Activated CD4-positive, alpha-beta T cell treated with anti-CD3 and anti-CD28 coated beads for 24 hours (primary cell): ENCODE data around the gene ZNF586.
A peak's percentile ranks its signal among the peaks of the same experiment; 100 is the strongest.
"Not testable (repeated sequence)": the region's sequence is repeated elsewhere in the genome, so short reads cannot be mapped to it uniquely, and the experiment has no call there.

ENCODE experiments used
- DNase-seq, 2 donors: peaks; one replicate each; pipeline ENCODE4 v3.0.0-alpha.2; 2020; ENCODE audit warnings: low read depth in 2 of 2

The ZNF586 gene

GRCh38 chr19:57796580-57796979 lies 27.1 kb downstream of the ZNF586 start:
- not testable (repeated sequence) for DNase-seq

- no peak for DNase-seq
These were observed 31.2 kb downstream of the ZNF586 start for GRCh38 chr19:57800696-57801095.

DNA sequence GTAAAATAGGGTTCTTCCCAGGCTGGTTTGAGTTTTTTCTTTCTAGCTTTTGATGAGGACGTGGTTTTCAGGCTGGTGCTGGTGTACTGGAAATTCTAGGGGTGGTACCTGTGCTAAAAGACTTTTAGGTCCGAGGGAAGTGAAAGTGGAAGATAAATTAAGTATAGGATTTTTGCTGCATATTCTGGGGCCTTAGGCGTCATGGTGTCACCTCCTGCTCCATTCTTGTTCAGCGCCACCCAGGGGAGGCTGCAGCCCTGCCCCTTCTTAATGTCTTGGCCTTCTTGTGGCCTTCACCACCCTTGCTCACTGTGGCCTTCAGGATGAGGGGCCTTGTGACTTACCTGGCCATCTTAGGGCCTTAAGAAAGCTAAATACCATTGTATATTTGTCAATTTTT lies 32.8 kb downstream of the ZNF586 start:
- no peak for DNase-seq

DNA sequence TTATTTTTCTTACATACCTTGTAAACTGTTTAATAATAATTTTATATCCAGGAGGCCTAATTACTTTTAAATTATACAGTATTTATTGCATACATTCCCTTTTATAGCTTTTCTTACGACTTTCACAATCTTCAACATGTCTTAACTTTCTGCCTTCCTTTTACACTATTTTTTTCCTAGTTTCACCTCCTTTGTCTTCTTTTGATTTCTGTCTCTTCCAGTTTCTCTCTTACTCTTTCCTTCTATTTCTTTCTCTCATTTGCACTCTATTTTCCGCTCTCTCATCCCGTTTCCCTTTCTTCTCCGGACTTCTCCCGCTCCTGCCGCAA lies 33.8 kb downstream of the ZNF586 start:
- no peak for DNase-seq

GRCh38 chr19:57803594-57804325 lies 34.3 kb downstream of the ZNF586 start:
- no peak for DNase-seq

- DNase-seq, result no peak
These were observed 38.1 kb downstream of the ZNF586 start for GRCh38 chr19:57807541-57807940.

DNA sequence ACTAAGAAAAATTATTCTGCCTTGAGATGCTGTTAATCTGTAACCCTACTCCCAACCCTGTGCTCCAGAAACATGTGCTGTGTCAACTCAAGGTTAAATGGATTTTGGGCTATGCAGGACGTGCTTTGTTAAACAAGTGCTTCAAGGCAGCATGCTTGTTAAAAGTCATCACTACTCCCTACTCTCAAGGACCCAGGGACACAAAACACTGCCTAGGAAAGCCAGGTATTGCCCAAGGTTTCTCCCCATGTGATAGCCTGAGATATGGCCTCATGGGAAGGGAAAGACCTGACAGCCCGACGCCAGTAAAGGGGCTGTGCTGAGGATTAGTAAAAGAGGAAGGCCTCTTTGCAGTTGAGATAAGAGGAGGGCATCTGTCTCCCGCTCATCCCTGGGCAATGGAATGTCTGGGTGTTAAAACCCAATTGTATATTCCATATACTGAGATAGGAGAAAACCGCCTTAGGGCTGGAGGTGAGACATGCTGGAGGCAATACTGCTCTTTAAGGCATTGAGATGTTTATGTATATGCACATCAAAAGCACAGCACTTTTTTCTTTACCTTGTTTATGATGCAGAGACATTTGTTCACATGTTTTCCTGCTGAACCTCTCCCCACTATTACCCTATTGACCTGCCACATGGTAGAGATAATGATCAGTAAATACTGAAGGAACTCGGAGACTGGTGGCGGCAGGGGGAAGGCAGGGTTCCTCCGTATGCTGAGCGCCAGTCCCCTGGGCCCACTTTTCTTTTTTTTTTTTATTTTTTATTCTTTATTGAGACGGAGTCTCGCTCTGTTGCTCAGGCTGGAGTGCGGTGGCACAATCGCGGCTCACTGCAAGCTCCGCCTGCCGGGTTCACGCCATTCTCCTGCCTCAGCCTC lies 41.2 kb downstream of the ZNF586 start:
- DNase-seq, result not testable (repeated sequence)

GRCh38 chr19:57812226-57812625 lies 42.8 kb downstream of the ZNF586 start:
- no peak for DNase-seq

DNA sequence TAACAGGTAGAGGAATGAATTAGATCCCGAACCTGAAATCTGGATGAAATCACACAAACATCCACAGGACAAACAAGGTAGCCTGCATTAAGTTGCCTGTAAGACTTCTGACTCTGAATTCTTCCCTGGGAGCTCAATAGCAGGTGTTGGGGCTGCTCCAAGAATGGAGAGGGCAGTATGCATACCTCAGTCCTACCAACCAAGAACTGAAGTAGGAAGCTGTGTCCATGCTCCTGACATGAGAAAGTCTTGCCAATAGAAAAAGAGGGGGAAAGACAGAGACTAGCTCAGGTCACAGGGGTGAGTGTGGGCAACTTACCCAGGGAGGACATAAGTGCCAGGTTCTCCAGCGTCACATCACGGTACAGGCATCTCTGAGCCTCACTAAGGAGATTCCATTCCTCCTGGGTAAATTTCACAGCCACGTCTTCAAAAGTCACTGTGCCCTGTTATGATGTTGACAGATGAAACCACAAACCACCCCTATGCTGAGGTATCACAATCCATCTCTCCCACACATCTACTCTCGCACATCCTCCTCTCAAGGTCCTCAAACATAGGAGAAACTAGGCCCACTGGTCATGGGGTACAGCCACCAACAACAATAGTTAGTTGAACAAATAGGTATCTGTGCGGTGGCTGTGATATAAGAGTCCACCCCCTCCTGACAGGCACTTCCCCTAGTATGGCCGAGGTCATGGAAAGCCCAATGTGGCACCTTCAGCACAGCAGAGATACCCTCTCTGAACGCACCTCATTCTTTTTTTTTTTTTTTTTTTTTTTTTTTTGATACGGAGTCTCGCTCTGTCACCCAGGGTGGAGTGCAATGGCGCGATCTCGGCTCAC lies 43.7 kb downstream of the ZNF586 start:
- DNase-seq, result not testable (repeated sequence)

DNA sequence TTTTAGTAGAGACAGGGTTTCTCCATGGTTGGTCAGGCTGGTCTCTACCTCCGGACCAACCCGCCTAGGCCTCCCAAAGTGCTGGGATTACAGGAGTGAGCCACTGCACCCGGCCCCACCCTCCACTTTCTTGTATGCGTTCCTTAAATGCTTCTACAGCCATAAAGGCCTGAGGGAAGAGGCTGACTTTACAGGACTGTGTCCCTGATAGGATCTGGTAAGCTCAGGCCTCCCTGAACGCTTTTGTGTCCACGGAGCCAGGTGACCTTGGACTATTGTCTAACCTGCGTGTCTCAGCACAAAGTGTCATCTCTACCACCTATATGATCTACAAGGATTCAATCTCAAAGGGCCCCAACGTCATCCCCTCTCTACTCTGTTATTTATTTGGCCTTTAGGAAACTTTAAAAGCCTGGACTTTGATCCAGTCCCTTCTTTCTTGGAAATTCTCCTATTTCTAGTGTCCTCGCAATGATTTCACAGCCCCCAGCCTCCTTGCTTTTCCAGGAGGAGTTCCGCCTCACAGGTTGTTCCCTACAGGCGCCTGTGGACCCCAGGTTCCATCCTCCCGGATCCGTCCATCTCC lies 44.5 kb downstream of the ZNF586 start:
- DNase-seq, result no peak

DNA sequence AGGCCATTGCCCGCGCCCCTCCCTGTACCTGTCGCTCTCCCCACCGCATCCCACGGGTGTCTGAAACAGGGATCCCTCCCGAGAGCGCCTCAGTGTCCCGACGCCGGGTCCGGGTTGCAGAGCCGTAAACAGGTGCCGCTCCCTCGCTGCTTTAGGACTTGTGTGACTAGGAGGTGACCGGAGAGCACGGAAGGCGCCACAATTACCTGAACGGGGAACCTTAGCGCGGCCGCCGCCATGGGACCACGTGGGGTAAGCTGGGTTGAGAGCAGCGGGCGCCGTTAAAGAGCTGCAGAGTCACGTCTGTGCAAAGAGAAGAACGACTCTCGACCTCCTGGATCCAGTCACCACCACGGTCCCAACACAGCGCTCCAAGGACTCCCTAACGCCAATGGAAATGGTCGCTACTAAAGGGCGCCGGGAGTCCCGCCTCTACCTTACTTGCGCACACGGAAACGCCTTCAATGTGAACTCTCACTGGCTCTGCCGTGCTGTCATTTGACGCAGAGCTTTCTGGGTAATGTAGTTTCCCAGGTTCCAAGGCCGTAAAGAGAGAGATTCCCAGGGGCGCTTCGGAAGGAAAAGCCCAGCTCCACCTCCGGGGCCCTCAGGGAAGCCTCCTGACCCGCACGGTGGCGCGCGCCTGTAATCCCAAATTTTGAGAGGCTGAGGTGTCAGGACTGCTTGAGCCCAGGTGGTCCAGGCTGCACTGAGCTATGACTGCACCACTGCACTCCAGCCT lies 45.2 kb downstream of the ZNF586 start, which contains the start of gene ZNF552:
Gene ZNF552 (minus strand): TSS at position 409 of the 742 bp plus-strand sequence. CDS start 170 bp downstream, at position 239.
- DNase-seq, result peak; percentile 55 to 56

DNA sequence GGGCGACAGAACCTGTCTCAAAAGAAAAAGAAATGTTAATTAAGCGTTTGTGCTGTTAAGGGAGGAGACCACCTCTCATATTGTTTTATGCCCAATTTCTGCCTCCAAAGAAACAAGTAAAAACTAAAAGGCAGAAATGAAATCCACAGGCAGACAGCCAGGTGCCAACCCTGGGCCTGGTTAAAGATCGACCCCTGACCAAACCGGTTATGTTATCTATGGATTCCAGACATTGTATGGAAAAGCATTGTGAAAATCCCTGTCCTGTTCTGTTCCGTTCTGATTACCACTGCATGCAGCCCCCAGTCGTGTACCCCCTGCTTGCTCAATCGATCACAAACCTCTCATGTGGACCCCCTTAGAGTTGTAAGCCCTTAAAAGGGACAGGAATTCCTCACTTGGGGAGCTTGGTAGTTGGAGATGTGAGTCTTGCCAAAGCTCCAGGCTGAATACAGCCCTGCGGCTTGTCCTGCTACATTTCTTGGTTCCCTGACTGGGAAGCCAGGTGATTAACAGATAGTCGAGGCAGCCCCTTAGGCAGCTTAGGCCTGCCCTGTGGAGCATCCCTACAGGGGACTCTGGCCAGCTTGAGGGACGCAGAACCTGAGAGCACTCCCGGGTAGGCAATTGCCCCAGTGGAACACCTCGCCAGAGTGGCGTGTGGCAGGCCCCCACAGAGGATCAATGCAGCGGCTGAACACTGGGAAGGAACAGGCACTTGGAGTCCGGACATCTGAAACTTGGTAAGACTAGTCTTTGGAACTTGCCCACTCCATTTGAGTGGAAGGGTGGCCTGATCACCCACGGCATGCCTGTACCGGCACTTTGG lies 46.0 kb downstream of the ZNF586 start:
- DNase-seq, result no peak

DNA sequence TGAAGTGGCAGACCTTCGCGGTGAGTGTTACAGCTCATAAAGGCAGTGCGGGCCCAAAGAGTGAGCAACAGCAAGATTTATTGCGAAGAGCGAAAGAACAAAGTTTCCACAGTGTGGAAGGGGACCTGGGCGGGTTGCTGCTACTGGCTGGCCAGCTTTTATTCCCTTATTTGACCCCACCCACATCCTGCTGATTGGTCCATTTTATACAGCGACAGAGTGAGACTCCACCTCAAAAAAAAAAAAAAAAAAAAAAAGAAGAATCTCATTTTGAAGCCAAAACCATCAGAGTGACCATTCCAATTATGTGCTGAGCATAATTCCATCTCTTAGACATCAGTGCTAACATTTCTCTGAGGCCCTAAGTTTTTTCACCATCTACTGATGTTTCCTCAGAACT lies 47.2 kb downstream of the ZNF586 start:
- no peak for DNase-seq

- no peak for DNase-seq
These were observed 48.5 kb downstream of the ZNF586 start for GRCh38 chr19:57817976-57818375.

DNA sequence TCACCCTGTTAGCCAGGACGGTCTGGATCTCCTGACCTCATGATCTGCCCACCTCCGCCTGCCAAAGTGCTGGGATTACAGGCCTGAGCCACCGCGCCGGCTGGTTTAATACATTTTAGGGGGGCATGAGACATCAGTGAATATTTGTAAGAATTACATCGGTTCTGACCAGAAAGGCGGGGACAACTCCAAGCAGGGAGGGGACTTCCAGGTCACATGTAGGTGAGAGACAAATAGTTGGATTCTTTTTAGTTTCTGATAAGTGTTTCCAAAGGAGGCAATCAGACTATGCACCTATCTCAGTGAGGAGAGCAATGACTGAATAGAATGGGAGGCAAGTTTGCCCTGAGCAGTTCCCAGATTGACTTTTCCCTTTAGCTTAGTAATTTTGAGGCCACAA lies 48.9 kb downstream of the ZNF586 start:
- no peak for DNase-seq

GRCh38 chr19:57819475-57820148 lies 50.1 kb downstream of the ZNF586 start:
- peak; percentile 50 to 61 for DNase-seq

GRCh38 chr19:57820599-57820998 lies 51.1 kb downstream of the ZNF586 start:
- no peak for DNase-seq

- DNase-seq, result not testable (repeated sequence)
These were observed 51.6 kb downstream of the ZNF586 start for GRCh38 chr19:57821095-57821494.

DNA sequence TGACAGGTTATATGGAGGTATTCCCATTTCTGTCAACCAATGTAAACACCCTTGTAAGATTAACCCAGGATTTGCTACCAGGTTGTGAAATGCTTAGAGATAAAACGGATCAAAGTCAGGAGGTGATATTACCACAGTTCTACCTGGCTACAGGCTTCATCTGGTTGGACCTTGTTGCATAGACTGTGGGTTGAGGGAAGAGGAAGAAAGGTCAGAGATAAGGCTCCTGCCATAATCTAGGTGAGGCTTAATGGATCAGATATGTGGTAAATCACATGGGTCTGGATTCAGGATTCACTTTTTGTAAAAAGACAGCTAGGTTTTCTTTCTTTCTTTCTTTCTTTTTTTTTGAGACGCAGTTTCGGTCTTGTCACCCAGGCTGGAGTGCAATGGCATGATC lies 52.0 kb downstream of the ZNF586 start:
- DNase-seq, result not testable (repeated sequence)
